K562 (cell line): ENCODE measurements around the gene TRMT10B.

Source experiments
- BACH1 ChIP-seq: fragments of 200-800 bp; sonication (Bioruptor generic); IDR thresholded peaks from 2 replicates; pipeline ENCODE4 v1.6.1; 2016; ENCODE audit warnings: missing genetic modification characterization, missing compliant biosample characterization
- BRF1 ChIP-seq: IDR thresholded peaks from 3 replicates; pipeline ENCODE4 v1.6.1; 2011; ENCODE audit warnings: borderline replicate concordance, mild to moderate bottlenecking; ENCODE audit not compliant: insufficient read length; ENCODE audit errors: extremely low read depth
- CBFA2T3 ChIP-seq: fragments of 450-650 bp; IDR thresholded peaks from 2 replicates; pipeline ENCODE4 v1.6.1; 2017
- CTCF ChIP-seq, 3 experiments: IDR thresholded peaks in 2 of 3; conservative IDR thresholded peaks in 1 of 3; 2 replicates each; pipeline ENCODE4 v1.5.1; 2011 to 2012; ENCODE audit warnings: low read length in 3 of 3, mild to moderate bottlenecking in 3 of 3, control low read depth in 2 of 3, improper control_type of control experiment in 1 of 3, inconsistent platforms in 1 of 3, low read depth in 1 of 3, mixed read lengths in 1 of 3, moderate library complexity in 1 of 3; ENCODE audit not compliant: insufficient read depth in 2 of 3
- ELK1 ChIP-seq: sonication (generic); formaldehyde crosslinking; IDR thresholded peaks from 2 replicates; pipeline ENCODE4 v1.8.1; 2022; ENCODE audit warnings: missing genetic modification reagents
- FOXA3 ChIP-seq, 2 experiments: fragments of 450-650 bp in 1 of 2; sonication (generic) in 1 of 2; formaldehyde crosslinking; IDR thresholded peaks in 1 of 2; conservative IDR thresholded peaks in 1 of 2; 2 replicates each; pipeline versions ENCODE4 v1.4.0 to v1.8.0; 2020 to 2022; ENCODE audit warnings: mild to moderate bottlenecking in 2 of 2, missing genetic modification reagents in 1 of 2
- NONO ChIP-seq, 2 experiments: fragments of 200-400 bp in 1 of 2; fragments of 450-650 bp in 1 of 2; formaldehyde crosslinking in 1 of 2; IDR thresholded peaks; 2 replicates each; pipeline ENCODE4 v1.6.1; 2017; ENCODE audit warnings: low read depth in 2 of 2, mild to moderate bottlenecking in 2 of 2, moderate library complexity in 2 of 2, low read length in 1 of 2
- RNF2 ChIP-seq: sonication (generic); IDR thresholded peaks from 2 replicates; pipeline ENCODE4 v1.6.1; 2016
- ZBTB7A ChIP-seq: IDR thresholded peaks from 2 replicates; pipeline ENCODE4 v1.6.1; 2011; ENCODE audit warnings: low read depth, mild to moderate bottlenecking, low read length, moderate library complexity, borderline replicate concordance; ENCODE audit not compliant: control insufficient read depth
- ZNF24 ChIP-seq: fragments of 450-650 bp; IDR thresholded peaks from 2 replicates; pipeline ENCODE4 v1.6.1; 2016
- ZNF586 ChIP-seq: fragments of 450-650 bp; formaldehyde crosslinking; conservative IDR thresholded peaks from 2 replicates; pipeline ENCODE4 v1.4.0; 2020; ENCODE audit warnings: mild to moderate bottlenecking, moderate library complexity
- TF ChIP-seq, protein P1 (sequence below): fragments of 450-650 bp; formaldehyde crosslinking; conservative IDR thresholded peaks from 2 replicates; pipeline ENCODE4 v1.4.0; 2022; ENCODE audit warnings: mild to moderate bottlenecking, missing genetic modification characterization

- TF ChIP-seq BRF1: no peak
- TF ChIP-seq ZNF586 (CRISPR knock-in tag): no peak
- no peak for TF ChIP-seq ZNF24
- no peak for TF ChIP-seq RNF2
- TF ChIP-seq CTCF (IDR thresholded peaks at IDR 0.05 in 2 of 3, conservative IDR thresholded peaks at IDR 0.05 in 1 of 3; ENCODE audit: insufficient read depth in 2 of 3, low read depth in 1 of 3, low read length in 3 of 3): no peak
- TF ChIP-seq ZBTB7A: no peak
- no peak for TF ChIP-seq ELK1 (CRISPR knock-in tag)
- no peak for TF ChIP-seq BACH1 (tag)
- TF ChIP-seq NONO (IDR thresholded peaks at IDR 0.05; ENCODE audit: low read depth in 2 of 2, low read length in 1 of 2): no peak
- no peak for TF ChIP-seq FOXA3 (CRISPR knock-in tag; conservative IDR thresholded peaks at IDR 0.05 in 1 of 2, IDR thresholded peaks at IDR 0.05 in 1 of 2)
- TF ChIP-seq, protein P1, sequence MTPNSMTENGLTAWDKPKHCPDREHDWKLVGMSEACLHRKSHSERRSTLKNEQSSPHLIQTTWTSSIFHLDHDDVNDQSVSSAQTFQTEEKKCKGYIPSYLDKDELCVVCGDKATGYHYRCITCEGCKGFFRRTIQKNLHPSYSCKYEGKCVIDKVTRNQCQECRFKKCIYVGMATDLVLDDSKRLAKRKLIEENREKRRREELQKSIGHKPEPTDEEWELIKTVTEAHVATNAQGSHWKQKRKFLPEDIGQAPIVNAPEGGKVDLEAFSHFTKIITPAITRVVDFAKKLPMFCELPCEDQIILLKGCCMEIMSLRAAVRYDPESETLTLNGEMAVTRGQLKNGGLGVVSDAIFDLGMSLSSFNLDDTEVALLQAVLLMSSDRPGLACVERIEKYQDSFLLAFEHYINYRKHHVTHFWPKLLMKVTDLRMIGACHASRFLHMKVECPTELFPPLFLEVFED (CRISPR knock-in tag): no peak
- no peak for TF ChIP-seq CBFA2T3
Observed at GRCh38 chr9:37761511-37761910, 7.9 kb downstream of the TRMT10B start.
